Activated naive CD8-positive, alpha-beta T cell treated with anti-CD3 and anti-CD28 coated beads, Interleukin-2, amount 50 U/mL, for 24 hours (primary cell): ENCODE measurements around the gene CACNA1B.
"Not testable (repeated sequence)": the region's sequence is repeated elsewhere in the genome, so short reads cannot be mapped to it uniquely, and the experiment has no call there.

Experiments
- ATAC-seq: fragments of 150-1000 bp; cut with Tn5 transposase; one replicate; pipeline ENCODE4 v1.10.0; 2021
- DNase-seq: peaks from one replicate; pipeline ENCODE4 v3.0.0; 2021
- H3K27ac Mint-ChIP-seq: one replicate; pipeline ENCODE4 v1.8.0; 2021; ENCODE audit warnings: mild to moderate bottlenecking, mixed read lengths
- H3K27me3 Mint-ChIP-seq: one replicate; pipeline ENCODE4 v1.8.0; 2021; ENCODE audit warnings: mixed read lengths
- H3K36me3 Mint-ChIP-seq: one replicate; pipeline ENCODE4 v1.8.0; 2021; ENCODE audit warnings: low read depth, mixed read lengths
- H3K4me1 Mint-ChIP-seq: one replicate; pipeline ENCODE4 v1.8.0; 2021; ENCODE audit warnings: mixed read lengths
- H3K4me3 Mint-ChIP-seq: one replicate; pipeline ENCODE4 v1.8.0; 2021; ENCODE audit warnings: mild to moderate bottlenecking, moderate library complexity, mixed read lengths
- H3K9me3 Mint-ChIP-seq: one replicate; pipeline ENCODE4 v1.8.0; 2021; ENCODE audit warnings: mixed read lengths

The CACNA1B gene

DNA sequence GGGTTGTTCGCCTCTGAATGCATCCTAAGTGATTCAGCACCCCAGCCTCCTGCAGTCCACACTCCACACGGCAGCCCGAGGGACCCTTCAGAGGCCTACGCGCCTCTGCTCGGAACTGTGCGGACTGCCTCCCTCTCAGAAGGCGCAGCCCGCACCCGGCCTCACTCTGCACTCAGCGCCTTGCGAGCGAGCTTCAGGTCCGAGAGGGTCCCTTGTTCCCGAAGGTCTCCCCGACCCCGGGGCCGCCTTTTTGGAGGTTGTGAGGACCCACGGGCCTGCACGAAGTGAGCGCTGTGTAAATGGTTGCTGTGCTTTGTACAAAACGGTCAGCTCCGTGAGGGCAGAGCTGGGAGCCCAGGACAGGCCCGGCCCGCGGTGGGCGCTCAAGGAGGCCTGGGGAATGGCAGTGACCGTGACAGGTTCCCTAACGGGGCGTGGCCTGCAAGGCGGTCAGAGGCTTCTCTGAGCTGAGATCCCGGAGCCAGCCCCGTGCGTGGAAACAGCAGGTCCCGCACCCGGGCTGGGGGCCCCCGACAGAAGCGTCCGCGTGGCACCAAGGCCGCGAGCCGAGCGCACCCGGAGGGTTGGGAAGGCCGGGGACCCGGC lies 698 bp upstream of the CACNA1B start:
- peak overlapping the region; percentile 32 for H3K4me3 Mint-ChIP-seq
- H3K36me3 Mint-ChIP-seq: peaks cover 1% of the 10 kb centered on the region
- H3K4me1 Mint-ChIP-seq: peaks cover 2% of the 10 kb centered on the region
- no peak overlapping the region for H3K27ac Mint-ChIP-seq
- no peak for DNase-seq
- H3K27me3 Mint-ChIP-seq: peaks cover 30% of the 10 kb centered on the region
- no peak for ATAC-seq
- no peaks in the 10 kb centered on the region for H3K9me3 Mint-ChIP-seq

DNA sequence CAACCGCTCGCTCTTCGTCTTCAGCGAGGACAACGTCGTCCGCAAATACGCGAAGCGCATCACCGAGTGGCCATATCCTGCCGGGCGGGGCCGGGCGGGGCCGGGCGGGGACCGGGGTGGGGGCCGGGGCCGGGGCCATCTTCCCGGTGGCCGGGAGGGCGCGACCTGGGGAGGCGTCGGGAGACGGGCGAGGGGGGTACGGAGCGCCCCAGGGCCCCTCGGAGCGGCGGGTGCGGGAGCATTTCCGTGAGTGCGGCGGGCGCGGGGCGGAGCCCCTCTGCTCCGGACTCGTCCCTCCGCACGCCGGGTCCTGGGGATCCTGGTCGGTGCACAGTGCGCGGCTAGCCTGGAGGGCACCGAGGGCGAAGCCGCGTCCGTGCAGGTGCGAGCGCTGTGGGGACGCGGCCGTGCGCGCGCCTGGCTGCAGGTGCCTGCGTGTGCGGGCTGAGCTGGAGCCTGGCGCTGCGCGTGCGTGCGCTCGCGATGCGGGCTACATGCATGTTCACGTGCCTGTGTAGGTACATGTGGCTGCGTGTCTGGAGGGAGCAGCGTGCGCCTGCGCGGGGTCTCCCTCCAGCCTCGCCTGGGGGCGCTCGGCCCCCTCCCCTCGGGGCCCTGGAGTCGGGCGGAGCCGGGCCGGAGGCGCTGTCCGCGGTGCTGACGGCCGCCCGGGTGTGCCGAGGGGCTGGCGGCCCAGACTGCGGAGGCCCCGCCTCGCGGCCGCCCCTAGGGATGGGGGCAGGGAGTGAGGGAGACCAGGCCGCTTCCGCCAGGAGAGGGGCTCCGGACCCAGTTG lies 762 bp downstream of the CACNA1B start:
- Mint-ChIP-seq H3K27me3 (peaks cover 28% of the 10 kb centered on the region), H3K36me3 (peaks cover 1% of the 10 kb centered on the region), H3K4me1 (peaks cover 2% of the 10 kb centered on the region), H3K27ac (no peak overlapping the region), H3K4me3 (no peak overlapping the region), H3K9me3 (no peaks in the 10 kb centered on the region)
- ATAC-seq (peak; percentile 17), DNase-seq (peak; percentile 42)

DNA sequence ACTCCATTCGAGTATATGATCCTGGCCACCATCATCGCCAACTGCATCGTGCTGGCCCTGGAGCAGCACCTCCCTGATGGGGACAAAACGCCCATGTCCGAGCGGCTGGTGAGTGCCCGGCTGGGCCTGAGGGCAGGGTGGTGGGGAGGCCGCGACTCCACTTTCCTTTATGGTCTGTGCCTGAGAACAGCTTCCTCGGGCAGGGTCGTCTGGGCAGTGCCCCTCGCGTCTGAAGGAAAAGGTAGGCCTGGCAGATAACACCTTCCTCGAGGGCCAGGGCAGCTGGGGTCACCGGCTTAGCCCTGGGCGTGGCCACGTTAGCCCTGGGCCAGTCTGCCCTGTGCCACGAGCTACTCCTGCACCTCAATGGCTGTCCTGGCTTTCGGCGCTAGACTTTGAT lies 1.5 kb downstream of the CACNA1B start:
- H3K9me3 Mint-ChIP-seq: no peaks in the 10 kb centered on the region
- H3K36me3 Mint-ChIP-seq: peaks cover 1% of the 10 kb centered on the region
- peaks cover 2% of the 10 kb centered on the region for H3K4me1 Mint-ChIP-seq
- no peak overlapping the region for H3K27ac Mint-ChIP-seq
- H3K4me3 Mint-ChIP-seq: no peak overlapping the region
- ATAC-seq (no peak), DNase-seq (no peak)
- H3K27me3 Mint-ChIP-seq: peaks cover 23% of the 10 kb centered on the region

DNA sequence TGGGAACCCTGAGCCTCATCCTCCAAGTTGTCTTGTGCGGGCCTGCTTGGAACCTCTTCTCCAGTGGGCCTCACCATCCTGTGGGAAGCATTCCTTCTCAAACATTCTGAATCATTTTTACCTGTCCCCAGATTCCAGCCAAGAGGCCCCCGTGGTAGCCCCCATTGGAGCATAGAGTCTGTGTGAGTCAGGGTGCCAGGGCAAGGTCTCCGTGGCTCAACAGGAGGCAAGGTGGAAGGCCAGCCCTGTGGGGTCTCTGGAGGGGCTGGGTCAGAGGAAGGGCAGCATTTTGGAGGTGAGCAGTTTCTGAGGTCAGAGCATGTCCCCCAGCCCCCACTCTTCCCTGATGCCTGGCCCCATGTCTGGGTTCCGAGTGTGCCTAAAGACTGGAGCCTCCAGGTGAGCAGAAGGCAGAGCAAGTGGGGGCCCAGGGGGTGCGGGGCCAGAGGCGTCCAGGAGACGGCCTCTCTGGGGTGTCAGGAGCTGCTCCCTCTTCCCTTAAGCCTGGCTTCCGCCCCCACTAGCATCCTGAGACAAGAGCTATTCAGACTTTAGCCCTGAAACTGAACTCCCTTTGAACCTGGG lies 2.1 kb downstream of the CACNA1B start:
- H3K9me3 Mint-ChIP-seq: no peaks in the 10 kb centered on the region
- ATAC-seq: no peak
- peaks cover 2% of the 10 kb centered on the region for H3K4me1 Mint-ChIP-seq
- no peak for DNase-seq
- H3K4me3 Mint-ChIP-seq: no peak overlapping the region
- peaks cover 22% of the 10 kb centered on the region for H3K27me3 Mint-ChIP-seq
- H3K27ac Mint-ChIP-seq: no peak overlapping the region
- H3K36me3 Mint-ChIP-seq: peaks cover 1% of the 10 kb centered on the region

DNA sequence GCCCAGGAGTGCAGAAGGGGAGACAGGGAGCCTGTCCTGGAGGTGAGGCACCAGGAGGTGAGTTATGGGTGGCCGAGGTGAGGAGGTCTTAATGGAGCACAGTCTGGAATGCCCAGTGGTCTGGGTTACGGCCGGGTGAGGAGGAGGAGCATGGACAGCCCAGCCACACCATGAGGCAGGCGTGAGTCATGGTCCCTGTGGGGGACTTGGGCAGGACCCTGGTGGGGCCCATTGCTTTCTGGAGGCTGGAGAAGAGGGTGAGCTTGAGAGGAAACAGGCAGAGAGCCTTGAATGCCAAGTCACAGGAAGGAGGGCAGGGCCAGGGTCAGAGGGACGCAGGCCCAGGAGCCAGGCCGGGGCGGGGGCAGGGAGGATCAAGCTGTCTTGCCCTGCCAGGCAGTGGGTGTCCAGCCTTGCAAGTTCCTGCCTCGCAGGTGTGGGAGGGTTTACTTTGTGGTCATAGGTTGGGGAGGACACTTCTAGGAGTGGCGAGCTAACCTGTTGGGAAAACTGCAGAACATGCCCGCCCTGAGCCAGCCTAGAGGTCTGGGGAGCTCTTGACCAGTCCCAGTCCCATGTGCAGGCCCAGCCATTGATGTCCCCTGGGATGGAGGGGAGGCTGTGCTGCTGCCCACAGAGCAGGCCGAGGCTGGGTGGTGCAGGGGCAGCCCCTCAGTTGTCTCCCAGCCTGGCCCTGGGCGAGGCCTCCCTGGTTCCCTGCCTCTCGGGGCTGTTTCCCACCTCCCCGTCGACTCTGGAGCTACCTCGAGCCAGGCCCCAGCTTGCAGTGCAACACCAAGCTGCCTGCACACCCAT lies 2.8 kb downstream of the CACNA1B start:
- Mint-ChIP-seq H3K4me1 (peaks cover 2% of the 10 kb centered on the region), H3K27me3 (peaks cover 20% of the 10 kb centered on the region), H3K36me3 (peaks cover 1% of the 10 kb centered on the region), H3K9me3 (no peaks in the 10 kb centered on the region), H3K27ac (no peak overlapping the region), H3K4me3 (no peak overlapping the region)
- no peak for DNase-seq
- no peak for ATAC-seq

DNA sequence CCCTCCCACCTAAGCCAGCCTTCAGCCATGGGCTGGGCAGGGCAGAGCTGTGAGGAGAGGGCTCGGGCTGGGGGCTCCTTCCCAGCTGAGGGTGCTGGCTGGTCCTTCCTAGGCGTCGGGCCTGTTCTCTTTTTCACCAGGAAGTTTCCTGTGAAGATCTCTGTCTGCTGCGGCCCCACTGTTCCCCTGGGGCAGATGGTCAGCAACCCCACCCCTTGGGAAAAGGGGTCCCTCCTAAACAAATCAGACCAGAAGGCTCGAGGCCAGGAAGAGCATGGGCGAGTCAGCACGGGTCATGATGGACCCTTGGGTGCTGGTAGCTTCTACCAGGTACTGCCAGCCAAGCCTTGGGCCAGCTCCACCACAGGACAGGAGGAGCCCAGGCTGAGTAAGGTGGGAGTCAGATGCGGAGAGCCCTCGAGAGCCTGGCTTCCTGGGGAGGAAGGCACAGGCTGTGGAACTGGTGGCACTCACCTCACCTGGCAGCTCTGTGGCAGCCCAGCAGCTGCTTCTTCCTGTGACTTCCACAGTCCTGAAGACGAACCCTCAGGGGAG lies 3.5 kb downstream of the CACNA1B start:
- Mint-ChIP-seq H3K27ac (no peak overlapping the region), H3K4me3 (no peak overlapping the region), H3K27me3 (peaks cover 13% of the 10 kb centered on the region), H3K4me1 (peaks cover 2% of the 10 kb centered on the region), H3K36me3 (peaks cover 1% of the 10 kb centered on the region), H3K9me3 (no peaks in the 10 kb centered on the region)
- no peak for DNase-seq
- no peak for ATAC-seq

DNA sequence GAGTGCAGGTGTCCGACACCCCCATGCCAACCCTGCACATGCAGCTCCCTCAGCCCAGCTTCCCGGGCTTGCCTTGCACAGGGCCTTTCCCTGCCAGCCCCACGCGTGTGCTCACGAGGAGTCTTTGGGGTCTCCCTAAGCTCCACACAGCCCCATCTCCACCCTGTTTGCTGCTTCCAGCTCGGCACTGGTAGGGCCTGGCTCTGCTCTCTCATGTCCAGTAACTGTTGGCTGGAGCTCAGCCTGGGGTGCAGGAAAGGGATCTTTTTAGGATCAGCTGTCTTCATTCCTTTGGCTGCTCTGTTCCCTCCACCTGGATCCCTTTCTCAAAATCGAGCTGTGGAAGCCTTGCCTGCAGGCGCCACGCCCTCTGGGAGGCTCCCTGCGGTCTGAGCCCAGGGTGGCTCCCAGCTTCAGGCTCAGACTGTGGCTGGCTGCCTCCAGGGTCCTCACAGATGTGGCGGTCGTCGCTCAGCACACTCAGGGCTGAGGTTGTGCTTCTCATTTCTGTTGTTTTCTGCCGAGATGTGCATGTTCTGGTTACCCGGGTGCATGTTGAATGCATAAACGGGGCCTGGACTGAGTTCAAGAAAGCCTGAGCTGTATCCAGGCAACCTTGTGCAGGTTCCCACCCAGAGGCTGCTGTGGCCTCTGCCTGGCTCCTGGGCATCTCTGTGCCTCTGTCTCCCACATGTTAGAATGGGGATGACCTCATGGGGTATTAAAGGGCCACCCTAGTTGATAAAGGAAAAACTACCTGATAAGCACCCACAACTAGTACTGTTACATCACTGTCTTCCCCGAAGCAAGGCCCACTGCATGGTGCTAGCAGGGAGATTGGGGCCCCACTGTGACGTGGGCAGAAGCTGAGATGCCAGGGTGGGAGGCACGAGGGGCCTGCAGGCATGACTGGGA lies 4.3 kb downstream of the CACNA1B start:
- peaks cover 9% of the 10 kb centered on the region for H3K27me3 Mint-ChIP-seq
- H3K4me1 Mint-ChIP-seq: no peaks in the 10 kb centered on the region
- H3K27ac Mint-ChIP-seq: no peak overlapping the region
- H3K4me3 Mint-ChIP-seq: no peak overlapping the region
- DNase-seq (no peak), ATAC-seq (no peak)
- H3K9me3 Mint-ChIP-seq: no peaks in the 10 kb centered on the region
- no peaks in the 10 kb centered on the region for H3K36me3 Mint-ChIP-seq

DNA sequence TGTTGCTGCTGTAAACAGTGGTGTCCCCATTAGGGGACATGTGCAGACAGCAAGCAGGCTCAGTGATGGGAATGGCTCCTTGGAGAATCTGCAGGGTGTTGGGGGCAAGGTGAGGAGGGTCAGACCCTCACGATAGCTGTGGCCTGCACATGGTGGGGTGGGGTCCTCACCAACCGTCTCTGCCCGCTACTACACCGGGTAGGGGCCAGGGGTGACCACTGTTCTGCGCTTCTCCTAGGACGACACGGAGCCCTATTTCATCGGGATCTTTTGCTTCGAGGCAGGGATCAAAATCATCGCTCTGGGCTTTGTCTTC lies 4.9 kb downstream of the CACNA1B start:
- no peak for DNase-seq
- peaks cover 9% of the 10 kb centered on the region for H3K27me3 Mint-ChIP-seq
- no peaks in the 10 kb centered on the region for H3K9me3 Mint-ChIP-seq
- no peak for ATAC-seq
- no peaks in the 10 kb centered on the region for H3K36me3 Mint-ChIP-seq
- H3K4me3 Mint-ChIP-seq: no peak overlapping the region
- H3K4me1 Mint-ChIP-seq: no peaks in the 10 kb centered on the region
- H3K27ac Mint-ChIP-seq: no peak overlapping the region

DNA sequence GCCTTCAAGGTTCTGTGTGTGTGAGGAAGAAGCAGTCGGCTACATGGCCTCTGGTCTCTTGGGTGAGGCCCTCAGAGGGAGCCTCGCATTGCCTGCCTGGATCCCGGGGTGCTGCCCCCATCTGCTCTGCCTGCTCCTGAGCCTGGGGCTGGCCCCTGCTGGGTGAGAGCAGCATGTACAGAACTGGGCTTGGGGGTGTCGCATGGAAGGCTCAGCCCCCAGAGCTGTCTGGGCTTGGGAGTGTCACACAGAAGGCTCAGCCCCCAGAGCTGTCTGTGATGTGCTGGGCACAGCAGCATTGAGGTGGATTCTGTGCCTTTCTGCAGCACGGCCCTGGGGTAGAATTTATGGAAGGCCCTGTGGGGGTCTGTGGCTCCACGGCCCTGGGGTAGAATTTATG lies 6.4 kb downstream of the CACNA1B start:
- not testable (repeated sequence) for H3K27me3 Mint-ChIP-seq, H3K9me3 Mint-ChIP-seq, DNase-seq, H3K4me3 Mint-ChIP-seq, ATAC-seq, H3K27ac Mint-ChIP-seq, H3K36me3 Mint-ChIP-seq, H3K4me1 Mint-ChIP-seq

DNA sequence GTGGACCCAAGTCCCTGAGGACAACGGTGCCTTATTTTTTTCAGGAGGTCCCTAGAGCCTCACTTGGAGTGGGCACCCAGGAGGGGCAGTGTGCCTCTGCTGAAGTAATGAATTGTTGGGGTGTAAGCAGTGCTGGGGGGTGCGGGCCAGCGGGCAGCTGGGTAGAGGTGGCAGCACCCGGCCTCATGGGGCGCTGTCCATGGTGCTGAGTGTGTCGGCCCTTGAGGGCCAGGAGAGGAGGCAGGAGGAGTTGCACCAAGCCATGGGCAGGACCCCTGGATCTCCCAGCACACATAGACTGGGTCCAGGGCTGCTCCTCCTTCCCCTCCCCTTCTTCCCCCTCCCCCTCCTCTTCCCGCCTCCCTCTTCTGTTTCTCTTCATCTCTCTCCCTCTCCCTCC lies 7.0 kb downstream of the CACNA1B start:
- H3K27me3 Mint-ChIP-seq, H3K4me1 Mint-ChIP-seq, ATAC-seq, H3K9me3 Mint-ChIP-seq, H3K4me3 Mint-ChIP-seq, H3K27ac Mint-ChIP-seq, H3K36me3 Mint-ChIP-seq: not testable (repeated sequence)
- DNase-seq: peak; percentile 13

DNA sequence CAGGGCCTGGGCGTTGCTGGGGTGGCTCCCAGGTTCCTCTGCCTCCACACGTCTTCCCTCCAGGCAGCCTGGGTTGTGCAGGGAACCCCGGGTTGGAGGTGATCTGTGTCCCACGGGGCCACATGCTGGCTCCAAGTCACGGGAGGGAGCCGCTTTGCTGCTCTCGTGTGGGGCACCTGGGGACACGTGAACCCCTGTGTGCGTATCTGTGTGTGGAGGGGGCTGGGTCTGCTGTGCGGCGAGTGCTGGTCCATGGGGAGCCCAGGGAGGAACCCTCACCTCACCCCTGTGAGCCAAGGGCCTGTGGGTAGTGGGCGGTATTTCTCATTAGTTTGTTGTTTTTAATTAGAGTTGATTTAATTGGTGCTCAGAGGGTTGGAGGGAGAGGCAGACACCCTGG lies 7.5 kb downstream of the CACNA1B start:
- H3K36me3 Mint-ChIP-seq, H3K9me3 Mint-ChIP-seq, DNase-seq, H3K4me3 Mint-ChIP-seq, H3K4me1 Mint-ChIP-seq, ATAC-seq, H3K27ac Mint-ChIP-seq, H3K27me3 Mint-ChIP-seq: not testable (repeated sequence)

DNA sequence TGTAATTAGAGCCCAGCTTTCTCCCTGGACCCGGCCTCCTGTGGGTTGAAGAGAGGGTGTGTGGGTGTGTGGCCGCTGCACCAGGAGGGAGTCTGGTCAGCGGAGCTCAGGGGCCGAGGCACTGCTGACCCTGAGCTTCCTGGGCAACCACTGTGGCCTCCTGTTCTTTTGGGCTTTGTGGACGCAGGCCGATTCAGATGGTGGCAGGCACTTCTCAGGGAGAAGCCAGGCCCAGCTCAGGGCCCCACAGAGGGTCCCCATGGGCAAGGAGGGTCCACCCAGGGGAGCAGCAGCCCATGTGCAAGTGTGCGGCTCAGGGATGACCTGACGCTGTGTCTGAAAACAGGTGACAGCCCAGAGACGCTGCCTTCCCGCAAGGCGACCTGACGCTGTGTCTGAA lies 11.0 kb downstream of the CACNA1B start:
- H3K9me3 Mint-ChIP-seq, ATAC-seq, H3K27me3 Mint-ChIP-seq, H3K4me1 Mint-ChIP-seq, H3K36me3 Mint-ChIP-seq, H3K4me3 Mint-ChIP-seq, DNase-seq, H3K27ac Mint-ChIP-seq: not testable (repeated sequence)

DNA sequence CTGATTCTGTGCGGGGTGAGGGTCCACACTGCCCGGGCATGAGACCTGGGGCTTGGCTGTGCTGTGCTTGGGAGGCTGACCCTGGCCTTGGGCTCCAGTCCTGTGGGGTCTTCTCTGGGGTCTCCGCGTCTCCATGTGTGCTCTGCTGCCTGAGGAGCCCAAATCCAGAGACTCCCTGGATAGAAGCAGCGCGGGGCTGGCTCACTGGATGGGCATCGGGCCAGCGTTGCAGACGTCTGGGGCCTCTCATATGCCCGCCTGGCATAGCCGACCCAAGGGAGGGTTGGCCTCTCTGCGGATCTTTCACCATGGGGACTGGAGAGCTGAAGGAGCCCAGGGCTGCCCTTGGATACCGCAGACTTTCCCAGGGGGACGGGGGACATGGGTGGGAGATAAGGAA lies 12.4 kb downstream of the CACNA1B start:
- H3K36me3 Mint-ChIP-seq, ATAC-seq, H3K4me3 Mint-ChIP-seq, H3K27me3 Mint-ChIP-seq, H3K9me3 Mint-ChIP-seq, H3K4me1 Mint-ChIP-seq, H3K27ac Mint-ChIP-seq, DNase-seq: not testable (repeated sequence)
